Stimulated activated naive CD4-positive, alpha-beta T cell (primary cell): Measurements from ENCODE around the gene NFAM1.

Experiments
- DNase-seq, 6 experiments: peaks; one replicate each; lab custom pipeline; 2025; lab: John Stamatoyannopoulos, UW

NFAM1 gene

DNA sequence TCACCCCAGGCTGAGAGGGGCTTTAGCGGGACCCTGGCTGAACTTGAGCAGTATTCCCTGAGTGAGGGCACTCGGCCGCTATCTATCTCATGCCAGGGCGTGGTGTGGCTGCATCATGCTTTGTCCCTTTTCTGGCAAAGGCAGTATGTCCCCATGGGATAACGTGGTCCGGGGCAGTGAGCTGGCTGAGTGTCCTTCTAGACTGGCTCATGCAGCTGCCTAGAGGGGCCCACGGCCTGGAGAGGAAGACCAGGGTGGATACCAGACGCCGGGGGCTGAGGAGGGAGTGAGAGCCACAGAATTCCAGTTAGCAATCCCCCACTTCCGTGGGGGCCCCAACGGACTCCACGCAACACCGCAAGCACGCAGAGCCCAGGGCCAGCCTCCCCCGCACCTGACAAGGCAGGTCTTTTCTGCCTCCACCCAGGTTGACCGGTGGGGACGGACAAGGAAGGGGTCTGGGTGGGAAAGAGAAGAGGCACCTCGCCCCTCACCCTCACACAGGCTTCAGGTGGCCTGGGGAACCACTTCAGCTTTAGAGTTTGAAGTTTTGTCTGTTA lies 15.5 kb downstream of the NFAM1 start:
- no peak for DNase-seq

DNA sequence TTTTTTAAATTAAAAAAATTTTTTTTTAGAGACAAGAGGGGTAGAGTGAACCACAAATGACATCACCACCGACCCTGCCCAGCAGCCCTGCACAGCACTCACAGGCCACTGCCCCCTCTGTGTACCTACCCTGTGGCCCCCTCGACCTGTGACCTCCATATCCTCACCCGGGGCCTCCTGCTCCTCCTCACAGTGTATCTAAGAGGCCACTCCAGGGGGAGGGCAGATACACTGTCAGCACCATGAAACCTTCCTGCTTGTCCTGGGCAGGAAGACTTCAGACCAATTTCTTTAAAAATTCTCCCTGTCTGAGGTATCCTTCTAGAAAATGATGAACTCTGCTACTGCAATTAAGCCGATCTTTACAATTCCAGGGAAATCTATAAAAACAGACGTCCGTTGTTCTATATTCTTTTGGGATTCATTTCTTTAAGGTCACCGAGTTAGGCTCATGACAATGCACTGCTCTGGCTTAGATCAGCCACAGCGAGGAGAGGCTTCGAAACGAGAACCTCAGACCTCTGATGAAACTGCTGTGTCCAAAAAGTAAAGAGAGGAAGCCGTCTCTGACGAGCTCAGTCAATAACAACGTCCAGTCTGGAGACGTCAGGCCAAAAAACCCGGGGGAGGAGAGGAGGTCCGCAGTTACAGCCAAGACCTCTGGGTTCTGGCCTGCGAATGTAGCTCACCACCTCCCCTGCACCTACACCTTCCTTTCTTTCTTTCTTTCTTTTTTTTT lies 17.5 kb downstream of the NFAM1 start:
- DNase-seq: no peak

DNA sequence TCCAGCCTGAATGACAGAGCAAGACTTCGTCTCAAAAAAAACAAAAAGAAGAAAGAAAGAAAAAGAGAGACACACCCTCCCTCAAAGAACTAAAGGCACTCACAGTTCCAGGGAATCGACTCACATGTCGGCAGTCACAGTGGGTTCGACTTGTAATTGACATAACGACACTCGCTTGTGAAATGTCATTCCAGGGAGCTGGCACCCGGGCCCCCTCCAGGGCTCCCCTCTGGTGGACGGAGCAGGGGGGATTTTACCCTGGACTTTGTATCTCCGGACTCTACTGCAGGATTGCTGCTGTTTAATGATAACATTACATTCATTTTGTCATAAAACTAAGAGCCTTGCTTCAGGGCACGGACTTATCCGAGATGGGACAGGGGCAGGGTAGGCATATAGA lies 18.2 kb downstream of the NFAM1 start:
- DNase-seq: no peak

DNA sequence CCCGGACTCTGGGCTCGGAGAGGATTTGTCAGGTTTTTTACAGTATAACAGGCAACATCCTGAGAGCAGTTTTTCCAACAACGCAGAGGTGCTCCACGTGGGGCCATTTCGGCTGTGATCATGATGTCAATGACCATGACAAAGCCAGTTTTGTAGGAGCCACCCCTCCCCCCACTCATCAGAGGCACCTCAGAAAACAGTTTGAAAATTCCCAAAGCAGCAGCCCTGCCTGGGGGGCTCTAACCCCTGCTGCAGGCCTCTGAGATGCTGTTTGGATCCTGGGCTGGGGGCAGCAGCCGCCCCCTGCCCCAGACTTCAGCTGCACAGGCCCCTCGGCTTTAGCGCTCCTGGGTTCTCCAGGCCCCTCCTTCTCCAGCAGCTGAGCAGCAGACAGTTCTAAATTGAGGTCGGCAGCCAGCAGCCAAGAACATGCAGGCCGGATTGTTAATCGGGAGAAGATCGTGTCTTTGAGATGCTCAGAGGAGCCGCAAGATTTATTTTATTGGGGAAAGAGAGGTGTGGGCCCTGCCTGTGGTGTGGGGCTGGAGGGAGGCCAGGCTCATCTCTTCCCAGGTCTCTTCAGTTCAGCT lies 19.4 kb downstream of the NFAM1 start:
- DNase-seq: no peak

DNA sequence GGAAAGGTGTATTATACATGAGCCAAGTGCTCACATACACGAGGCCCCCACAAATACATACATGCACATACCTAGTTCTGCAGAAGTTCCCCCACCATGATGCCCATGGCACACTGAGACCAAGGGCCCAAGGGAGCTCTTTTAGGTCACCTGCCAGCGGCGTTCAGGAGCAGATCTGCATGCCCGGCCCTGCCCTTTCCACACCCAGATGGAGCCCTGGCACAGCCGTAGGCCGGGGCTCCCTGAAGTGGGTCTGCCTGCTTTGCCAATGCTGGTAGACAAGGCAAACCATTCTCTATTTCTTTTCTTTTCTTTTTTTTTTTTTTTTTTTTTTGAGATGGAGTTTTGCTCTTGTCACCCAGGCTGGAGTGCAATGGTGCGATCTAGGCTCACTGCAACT lies 21.5 kb downstream of the NFAM1 start:
- no peak for DNase-seq

DNA sequence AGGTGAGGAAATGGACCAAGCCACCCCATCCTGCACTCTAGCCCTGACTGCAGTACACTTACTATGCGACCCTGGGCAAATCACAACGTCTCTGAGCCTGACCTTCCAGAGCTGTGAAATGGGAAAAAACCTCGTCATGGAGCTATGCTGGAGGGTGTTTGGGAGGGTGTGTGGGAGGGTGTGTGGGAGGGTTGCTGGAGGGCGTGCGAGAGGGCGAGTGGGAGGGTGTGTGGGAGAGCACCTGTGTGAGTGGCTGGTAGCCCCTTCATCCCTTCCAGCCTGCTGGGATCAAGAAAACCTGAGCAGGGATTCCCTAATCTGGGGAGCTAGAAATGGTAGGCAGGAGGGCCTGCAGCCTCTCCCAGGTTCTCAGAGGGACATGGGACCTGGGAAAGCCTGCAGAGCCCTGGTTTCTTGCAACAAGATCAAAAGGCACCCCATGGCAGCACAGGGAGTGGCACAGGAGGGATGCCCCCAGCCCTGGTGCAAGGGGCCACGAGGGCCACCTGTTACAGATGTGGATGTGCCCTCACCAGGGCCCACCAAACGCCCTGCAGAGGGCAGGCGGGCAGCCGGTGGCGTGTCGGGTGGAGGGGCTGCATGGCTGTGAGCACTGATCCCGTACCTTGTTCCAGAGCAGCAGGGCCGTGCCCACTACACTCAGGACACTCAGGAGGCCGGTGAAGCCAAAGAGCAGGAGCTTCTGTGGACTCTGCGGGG lies 23.2 kb downstream of the NFAM1 start:
- no peak for DNase-seq

DNA sequence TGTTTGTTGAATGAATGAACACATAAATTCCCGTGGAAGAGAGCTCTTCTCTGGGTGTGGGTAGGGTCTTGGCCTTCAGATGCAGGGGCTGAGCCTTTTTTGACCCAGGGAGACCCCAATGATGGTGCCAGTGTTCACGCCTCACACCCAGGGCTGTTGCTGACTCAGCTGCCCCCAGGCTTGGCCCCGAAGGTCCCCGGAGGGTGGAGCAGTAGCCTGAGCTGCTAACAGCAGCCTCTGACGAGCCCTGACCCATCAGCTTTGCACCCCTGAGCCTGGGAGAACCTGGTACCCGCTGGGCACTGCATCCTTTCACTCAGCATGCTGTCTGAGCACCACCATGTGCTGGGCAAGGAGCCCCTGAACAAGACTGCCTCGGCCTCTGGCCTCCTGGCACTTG lies 23.9 kb downstream of the NFAM1 start:
- no peak for DNase-seq

DNA sequence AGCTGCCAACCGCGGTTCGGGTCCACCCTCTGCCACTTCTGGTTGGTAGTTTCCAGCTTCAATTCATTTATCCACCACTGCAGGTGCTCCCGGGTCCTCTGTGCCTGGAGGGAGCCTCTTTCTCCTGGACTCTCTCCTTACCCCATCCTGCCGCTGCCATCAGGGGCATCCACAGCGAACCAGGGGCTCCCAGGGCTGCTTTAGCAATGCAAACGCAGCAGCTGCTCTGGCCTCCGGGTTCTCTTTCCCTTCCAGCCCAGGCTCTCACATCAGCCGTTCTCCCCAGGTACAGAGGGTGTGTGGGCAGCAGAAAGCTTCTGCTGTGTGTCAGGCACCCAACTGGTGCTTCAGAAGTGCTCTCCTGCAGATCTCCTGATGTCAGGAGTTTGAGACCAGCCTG lies 27.9 kb downstream of the NFAM1 start:
- no peak for DNase-seq

DNA sequence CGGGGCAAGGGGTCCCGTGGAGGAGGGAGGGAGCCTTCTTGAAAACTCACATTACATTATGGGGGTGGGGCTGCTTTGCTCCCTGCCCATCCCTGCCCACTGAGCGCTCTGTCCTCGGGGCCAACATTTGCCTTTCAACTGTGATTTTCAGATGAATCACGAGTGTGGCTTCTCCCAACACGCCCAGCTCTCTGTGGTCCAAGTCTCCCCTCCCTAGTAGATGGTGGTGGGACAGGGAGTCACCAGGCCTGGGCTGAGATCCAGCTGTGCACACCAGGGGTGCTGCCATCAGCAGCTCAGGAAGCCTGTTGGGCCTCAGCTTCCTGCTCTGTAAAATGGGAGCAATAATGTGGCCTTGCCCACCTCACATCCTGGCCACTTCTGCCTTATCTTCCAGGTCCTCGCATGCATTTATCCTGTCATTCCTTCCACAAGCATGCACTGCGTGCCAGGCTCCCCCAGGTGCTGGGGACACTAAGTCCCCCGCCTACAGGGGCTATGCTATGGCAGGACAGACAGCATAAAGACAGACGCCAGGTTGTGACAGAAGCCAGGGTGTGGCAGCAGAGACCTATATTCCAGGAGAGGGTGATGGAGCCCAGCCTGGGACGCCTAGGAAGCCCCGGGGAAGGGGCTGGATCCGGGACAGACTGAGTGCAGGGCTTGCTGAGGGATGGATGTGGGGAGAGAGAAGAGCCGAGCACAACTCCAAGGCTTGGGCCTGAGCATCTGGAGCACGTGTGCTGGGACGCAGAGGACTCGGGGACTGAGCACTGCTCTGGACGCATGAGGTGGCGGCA lies 30.5 kb downstream of the NFAM1 start:
- no peak for DNase-seq

DNA sequence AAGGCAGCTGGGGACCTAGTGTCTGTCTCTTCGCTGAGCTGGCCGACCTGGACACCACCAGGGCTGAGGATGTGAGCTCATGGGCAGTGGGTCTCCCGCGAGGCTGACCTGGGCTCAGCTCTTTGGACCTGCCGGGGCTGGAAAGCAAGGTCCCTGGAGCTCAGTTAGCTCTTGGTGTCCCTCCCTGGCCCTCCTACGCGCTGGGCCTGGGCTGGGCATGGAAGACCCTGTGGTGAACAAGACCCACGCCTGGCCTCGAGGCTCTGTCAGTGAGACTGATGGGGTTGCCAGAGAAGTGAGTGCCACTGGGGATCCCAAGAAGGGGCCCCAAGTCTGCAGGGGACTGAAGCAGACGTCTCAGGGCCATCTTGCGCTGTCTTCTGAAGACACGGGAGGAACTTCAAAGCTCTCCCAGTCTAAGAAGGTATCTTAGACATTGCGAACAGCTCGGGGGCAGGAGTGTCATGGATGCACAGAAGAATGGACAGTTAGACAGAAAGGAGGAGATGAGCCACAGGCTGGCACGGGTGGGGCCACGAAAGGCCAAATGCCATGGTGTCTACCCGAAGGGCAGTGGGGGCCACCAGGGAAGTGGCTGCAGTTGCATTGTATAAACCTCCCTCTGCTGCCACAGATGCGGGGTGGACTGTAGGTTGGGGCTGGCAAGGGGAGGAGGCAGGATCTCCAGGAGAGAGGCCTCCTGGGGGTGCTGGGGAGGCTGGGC lies 31.2 kb downstream of the NFAM1 start:
- no peak for DNase-seq

DNA sequence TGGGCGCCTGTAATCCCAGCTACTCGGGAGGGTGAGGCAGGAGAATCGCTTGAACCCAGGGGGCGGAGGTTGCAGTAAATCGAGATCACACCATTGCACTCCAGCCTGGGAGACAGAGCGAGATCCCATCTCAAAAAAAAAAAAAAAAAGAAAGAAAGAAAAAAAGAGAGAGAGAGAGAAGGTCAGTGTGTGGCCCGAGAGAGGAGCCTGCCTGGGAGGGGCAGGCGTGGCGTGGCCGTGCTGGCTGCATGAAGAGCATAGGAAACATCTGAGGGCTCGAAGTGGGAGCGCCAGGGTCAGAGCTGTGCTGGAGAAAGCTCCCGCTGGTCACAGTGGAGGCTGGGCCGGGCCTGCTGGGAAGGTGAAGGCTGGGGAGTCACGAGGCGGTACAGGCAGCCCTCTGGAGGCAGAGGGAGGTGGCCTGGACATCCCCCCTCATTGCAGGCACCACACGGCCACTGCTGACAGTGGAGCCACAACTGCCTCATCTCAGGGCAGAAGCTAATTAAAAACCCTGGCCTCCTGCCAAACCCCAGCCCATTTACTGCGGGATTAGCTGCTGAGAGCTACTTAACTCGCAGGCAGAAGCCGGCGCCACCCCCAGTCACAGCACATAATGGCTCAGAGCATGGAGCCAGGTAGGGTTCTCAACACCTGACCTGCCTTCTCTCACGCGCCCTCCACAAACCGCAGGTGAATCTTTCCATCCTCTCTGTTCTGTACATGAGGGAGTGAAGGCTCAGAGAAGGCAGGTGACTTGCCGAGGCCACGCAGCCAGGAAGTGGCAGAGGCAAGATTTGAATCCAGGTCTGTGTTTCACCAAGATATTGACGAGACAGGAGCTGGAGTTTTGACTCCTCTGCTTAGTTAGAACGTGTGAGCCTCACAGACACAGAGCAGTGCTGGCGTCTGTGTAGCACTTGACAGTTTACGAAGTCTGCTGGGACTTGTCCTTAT lies 32.6 kb downstream of the NFAM1 start:
- no peak for DNase-seq

DNA sequence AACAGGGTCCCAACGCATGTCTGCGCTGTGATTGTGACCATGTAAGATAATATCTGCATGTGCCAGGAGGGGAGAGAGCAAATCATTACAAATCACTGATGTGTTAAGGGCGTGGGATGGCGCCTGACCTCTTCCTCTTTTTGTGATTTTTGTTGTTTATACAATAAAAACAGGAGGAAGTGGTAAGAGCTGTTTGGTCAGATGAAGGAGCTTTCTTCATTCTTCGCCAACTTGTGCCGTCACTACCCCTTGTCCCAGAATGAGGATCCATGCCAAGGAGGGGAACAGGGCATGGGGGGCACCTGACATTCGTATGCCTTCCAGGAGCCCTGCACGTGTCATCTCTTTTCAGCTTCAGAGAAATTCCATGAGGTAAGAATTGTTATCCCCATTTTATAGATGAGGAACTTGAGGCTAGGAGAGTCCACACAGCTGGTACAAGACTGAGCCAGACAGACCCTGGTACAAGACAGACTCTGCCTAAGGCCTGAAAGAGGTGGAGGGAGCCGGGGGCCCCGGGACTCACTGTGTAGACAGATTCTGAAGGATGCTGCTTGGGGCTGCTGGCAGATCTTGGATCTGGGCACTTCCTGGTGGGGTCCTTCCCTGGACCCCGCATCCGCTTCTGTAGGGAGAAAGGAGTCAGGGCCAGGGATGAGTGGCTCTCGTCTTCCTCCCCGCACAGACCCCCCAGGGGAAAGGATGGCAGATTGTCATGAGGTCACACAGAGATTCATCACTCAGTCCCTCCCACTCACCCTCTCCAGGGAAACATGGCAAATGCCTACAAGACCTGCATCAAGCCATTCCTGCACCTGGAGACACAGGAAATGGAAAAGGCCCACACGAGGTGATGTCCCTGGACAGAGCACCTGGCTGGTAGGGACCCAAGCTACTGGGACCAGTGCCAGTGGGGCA lies 34.6 kb downstream of the NFAM1 start:
- no peak for DNase-seq

DNA sequence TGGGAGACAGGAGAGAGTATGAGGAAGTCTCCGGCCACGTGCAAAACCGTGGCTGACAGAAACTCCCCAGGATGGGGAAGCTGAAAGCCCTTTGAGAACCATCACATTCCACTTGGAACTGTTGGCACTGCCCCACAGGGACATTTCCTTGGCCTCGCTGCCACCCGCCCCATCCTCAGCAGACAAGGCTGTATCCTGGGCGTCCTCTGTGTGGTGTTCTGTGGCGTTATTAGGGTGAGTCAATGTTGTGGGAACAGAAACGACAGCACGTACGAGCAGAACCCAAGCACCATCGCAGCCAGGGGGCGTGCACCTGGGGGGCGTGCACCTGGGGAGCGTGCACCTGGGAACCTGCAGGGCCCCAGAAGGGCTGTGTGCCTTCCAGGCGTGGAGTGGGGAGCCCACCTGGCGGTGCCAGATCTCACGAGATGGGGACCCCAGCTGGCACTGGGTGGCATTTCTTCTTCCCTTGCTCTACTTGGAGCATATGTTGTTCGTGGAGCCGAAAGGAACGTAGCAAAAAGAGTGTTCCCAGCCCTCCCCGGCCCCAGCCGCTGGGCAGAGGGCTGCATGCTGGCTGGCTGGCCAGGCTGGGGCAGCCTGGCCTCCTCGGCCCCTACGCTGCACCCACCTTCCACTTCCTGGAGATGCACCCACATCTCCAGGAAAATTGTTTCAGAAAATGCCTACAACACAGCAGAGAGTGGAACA lies 35.4 kb downstream of the NFAM1 start:
- no peak for DNase-seq

DNA sequence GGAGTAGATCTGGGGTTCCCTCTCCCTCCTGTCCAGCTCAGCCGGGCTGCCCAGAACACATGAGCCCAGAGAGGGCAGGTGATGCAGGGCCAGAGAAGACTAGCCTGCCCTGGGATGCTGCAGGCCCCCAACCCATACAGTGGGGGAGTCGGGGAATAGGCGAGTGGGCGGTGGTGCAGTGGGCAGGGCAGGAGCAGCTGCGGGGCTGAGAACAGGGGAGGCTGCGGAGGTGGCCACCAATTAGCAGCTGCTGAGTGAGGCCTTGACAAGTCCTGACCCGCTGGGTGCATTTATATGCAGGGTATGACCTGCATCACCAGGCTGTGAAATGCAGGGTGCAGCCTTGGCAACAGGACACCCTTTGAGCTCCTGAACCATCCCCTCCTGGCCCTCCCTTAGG lies 43.1 kb downstream of the NFAM1 start:
- no peak for DNase-seq

DNA sequence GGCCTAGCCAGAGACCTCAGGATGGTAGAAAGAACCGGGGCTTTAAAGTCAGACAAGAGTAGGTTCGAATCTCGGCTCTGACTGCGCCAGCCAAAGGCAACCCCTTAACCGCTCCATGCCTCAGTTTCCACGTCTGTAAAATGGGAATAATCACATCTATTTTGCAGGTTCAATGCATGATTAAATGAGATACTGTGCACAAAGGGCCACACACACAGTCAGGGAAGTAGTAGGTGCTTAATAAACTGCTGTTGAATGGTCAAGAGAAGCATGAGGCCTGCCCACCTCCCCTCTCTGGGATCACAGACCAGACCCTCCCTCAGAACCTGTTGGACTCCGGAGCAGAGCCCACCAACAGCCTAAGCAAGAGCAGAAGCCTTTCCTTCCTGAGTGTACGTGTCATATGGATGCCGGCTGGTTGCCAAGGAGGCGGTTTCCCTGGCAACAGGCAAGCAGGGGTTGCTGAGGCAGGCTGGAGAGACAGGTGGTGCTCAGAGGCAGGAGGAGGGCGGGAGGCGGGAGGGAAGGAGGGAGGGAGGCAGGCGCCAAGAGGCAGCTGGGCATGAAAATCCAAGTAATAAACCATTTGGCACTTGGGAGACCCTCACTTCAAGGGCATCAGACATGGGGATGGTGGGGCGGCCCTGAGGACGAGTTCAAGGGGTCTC lies 43.9 kb downstream of the NFAM1 start:
- no peak for DNase-seq

DNA sequence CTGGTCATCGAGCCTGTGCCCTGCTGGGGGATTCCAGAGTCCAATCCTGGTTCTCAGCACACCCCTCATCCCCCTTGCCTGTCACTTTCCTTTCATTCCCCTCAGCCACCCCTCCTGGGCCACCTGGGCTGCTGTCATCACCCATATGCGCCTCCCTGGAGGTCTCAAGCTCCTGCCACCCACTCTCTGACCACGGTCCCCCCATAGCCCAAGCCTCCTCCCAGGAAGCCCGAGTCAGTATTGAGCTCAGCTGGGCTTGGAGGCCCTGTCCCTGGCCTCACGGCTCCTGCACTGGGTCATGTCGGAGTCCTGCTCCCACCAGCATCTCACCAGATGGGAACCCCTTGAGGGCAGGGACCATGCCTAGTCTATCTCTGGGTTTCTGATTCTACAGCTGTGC lies 44.6 kb downstream of the NFAM1 start:
- no peak for DNase-seq

DNA sequence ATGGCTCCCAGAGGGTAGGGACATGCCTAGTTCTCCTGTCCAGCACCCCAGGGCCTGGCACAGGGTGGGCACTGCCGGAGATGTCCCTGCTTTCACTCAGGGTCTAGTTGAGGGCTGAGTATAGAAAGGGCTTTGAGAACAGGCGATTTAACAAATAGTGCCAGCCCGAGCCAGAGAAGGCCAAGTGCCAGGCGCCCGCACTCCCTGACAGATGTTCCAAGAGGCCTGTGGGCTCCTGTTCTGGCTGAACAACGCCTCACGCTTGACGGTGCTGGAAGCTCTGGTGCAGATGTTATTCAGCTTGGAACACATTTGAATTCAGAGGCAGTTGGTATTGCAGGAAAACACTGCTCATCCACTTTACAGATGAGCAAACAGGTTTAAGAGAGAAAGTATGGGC lies 46.5 kb downstream of the NFAM1 start:
- no peak for DNase-seq

DNA sequence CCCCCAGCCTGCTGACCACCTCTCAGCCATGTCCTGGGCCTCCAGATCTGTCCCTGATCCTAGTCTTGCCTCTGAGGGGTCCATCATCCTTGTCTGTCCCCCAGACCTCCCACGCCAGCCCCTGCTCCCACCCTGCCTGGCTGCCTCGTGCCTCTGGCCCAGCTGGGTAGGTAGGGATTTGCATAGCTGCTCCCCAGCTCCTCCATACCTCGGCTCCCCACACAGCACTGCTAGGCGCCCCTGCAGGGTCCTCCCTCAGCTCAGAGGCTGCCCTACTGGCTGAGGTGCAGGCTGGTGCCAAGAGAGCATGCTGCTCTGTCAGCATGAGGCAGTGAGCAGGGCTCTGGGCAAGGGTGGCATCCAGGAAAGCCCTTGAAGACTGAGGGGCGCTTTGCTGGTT lies 47.7 kb downstream of the NFAM1 start:
- no peak for DNase-seq
